ENCODE results near the gene TMSB10.

The TMSB10 gene

GRCh38 chr2:84878459-84878858 lies 27.0 kb upstream of the TMSB10 start:
- H3K27me3 ChIP-seq (ENCODE audit: insufficient read depth, low read depth, severe bottlenecking) = peaks cover 17% of the 10 kb centered on the region
- no peak for DNase-seq
- H3K4me3 ChIP-seq (ENCODE audit: low read depth, low read length) = no peak overlapping the region
- no peak overlapping the region for H3K27ac ChIP-seq
- H3K36me3 ChIP-seq = no peaks in the 10 kb centered on the region
- H3K9me3 ChIP-seq (ENCODE audit: severe bottlenecking) = no peaks in the 10 kb centered on the region
- TF ChIP-seq, protein P1, sequence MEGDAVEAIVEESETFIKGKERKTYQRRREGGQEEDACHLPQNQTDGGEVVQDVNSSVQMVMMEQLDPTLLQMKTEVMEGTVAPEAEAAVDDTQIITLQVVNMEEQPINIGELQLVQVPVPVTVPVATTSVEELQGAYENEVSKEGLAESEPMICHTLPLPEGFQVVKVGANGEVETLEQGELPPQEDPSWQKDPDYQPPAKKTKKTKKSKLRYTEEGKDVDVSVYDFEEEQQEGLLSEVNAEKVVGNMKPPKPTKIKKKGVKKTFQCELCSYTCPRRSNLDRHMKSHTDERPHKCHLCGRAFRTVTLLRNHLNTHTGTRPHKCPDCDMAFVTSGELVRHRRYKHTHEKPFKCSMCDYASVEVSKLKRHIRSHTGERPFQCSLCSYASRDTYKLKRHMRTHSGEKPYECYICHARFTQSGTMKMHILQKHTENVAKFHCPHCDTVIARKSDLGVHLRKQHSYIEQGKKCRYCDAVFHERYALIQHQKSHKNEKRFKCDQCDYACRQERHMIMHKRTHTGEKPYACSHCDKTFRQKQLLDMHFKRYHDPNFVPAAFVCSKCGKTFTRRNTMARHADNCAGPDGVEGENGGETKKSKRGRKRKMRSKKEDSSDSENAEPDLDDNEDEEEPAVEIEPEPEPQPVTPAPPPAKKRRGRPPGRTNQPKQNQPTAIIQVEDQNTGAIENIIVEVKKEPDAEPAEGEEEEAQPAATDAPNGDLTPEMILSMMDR (IDR thresholded peaks at IDR 0.05; ENCODE audit: low read depth, low read length) = no peak

- H3K9me3 ChIP-seq (ENCODE audit: severe bottlenecking) = no peaks in the 10 kb centered on the region
- no peaks in the 10 kb centered on the region for H3K36me3 ChIP-seq
- H3K4me3 ChIP-seq (ENCODE audit: low read depth, low read length) = no peak overlapping the region
- H3K27ac ChIP-seq = no peak overlapping the region
- TF ChIP-seq, protein P1 (IDR thresholded peaks at IDR 0.05; ENCODE audit: low read depth, low read length) = no peak
- peaks cover 17% of the 10 kb centered on the region for H3K27me3 ChIP-seq (ENCODE audit: insufficient read depth, low read depth, severe bottlenecking)
- no peak for DNase-seq
Observed at GRCh38 chr2:84878896-84879583, 26.4 kb upstream of the TMSB10 start.

- Histone ChIP-seq H3K27me3 (ENCODE audit: insufficient read depth, low read depth, severe bottlenecking) (peaks cover 17% of the 10 kb centered on the region), H3K4me3 (ENCODE audit: low read depth, low read length) (no peak overlapping the region), H3K27ac (no peak overlapping the region), H3K9me3 (ENCODE audit: severe bottlenecking) (no peaks in the 10 kb centered on the region), H3K36me3 (no peaks in the 10 kb centered on the region)
- TF ChIP-seq, protein P1 (IDR thresholded peaks at IDR 0.05; ENCODE audit: low read depth, low read length) = no peak
- no peak for DNase-seq
Observed at GRCh38 chr2:84879584-84880394, 25.7 kb upstream of the TMSB10 start.

- TF ChIP-seq, protein P1 (IDR thresholded peaks at IDR 0.05; ENCODE audit: low read depth, low read length) = no peak
- H3K27me3 ChIP-seq (ENCODE audit: insufficient read depth, low read depth, severe bottlenecking) = peaks cover 17% of the 10 kb centered on the region
- H3K4me3 ChIP-seq (ENCODE audit: low read depth, low read length) = no peak overlapping the region
- DNase-seq = no peak
- no peaks in the 10 kb centered on the region for H3K36me3 ChIP-seq
- H3K27ac ChIP-seq = no peak overlapping the region
- H3K9me3 ChIP-seq (ENCODE audit: severe bottlenecking) = no peaks in the 10 kb centered on the region
Observed at GRCh38 chr2:84880395-84880644, 25.1 kb upstream of the TMSB10 start.

DNA sequence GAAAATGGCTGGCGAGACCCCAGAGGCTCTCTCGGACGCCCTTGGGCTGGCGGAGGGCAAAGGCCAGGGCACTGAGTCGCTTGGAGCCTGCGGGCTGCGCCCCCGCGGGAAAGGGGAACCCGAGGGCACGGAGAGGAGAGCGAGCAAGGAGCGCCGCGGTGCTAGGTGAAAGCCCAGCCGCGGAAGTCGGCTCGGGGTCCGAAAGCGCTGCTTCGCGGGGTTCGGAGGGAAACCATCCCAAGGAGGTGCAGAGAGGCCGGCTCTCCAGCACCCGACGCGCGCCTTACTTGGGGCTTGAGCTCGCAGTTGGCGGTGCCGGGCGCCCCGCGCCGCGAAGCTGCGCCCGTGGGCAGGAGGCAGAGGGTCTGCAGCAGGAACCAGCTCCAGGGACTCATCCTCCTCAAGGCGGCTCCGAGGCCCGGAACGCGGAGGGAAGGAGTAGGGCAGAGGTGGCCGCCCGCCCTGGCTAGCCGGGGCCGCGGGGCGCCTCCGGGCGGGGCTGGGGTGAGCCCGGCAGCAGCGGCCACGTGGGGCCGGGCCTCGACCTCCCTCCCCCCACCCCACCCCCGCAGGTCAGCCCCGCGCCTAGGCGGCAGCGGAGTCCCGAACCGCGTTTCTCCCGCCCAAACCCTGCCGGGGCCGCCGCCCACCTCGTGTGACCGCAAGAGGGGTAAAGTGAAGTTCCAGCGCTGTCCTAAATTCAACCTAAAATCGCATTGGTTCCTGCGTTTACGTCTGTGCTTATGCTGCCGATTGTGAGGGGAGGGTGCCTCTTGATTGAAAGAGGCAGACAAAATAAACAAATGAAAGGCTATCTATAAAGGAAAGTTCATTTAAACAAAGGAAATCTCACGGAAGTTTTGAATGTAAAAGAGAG lies 24.6 kb upstream of the TMSB10 start, which contains the start of gene TRABD2A:
TRABD2A (minus strand) TSS at position 440 of the 877 bp plus-strand sequence; CDS start at position 395, 45 bp downstream.
- TF ChIP-seq, protein P1 (IDR thresholded peaks at IDR 0.05; ENCODE audit: low read depth, low read length) = no peak
- Histone ChIP-seq H3K27ac (no peak within 1 kb of the TSS), H3K27me3 (ENCODE audit: insufficient read depth, low read depth, severe bottlenecking) (peaks cover 17% of the 10 kb centered on the region), H3K4me3 (ENCODE audit: low read depth, low read length) (peak within 1 kb of the TSS; percentile 63), H3K9me3 (ENCODE audit: severe bottlenecking) (no peaks in the 10 kb centered on the region), H3K36me3 (no peaks in the 10 kb centered on the region)
- DNase-seq = no peak
